SK-N-SH (cell line): Measurements from ENCODE around the gene PHKA2. TPM values are rescaled to one million over a fixed set of nuclear protein-coding genes. Genes with fewer than 3 reads are reported as not detected.
A peak's percentile ranks its signal among the peaks of the same experiment; 100 is the strongest.

Experiments
- CTCF ChIA-PET: fragments of 300-600, 350-600 bp; formaldehyde crosslinking; extraction: SDS; loops from one replicate; lab custom pipeline; 2021; lab: Yijun Ruan, JAX
- POLR2A ChIA-PET: fragments of 350-600 bp; sonication (Branson Sonifier 250); formaldehyde crosslinking; extraction: SDS; loops from one replicate; lab custom pipeline; 2020; ENCODE audit warnings: antibody characterized with exemption, inconsistent platforms; lab: Yijun Ruan, JAX
- DNase-seq: peaks from one replicate; pipeline ENCODE4 v3.0.0; 2012
- H2AFZ ChIP-seq: fragments of 200-600 bp; sonication (generic); 2 replicates; pipeline ENCODE4 v1.8.1; 2016; ENCODE audit warnings: antibody characterized with exemption, mild to moderate bottlenecking, low read depth
- H3F3A ChIP-seq: fragments of 200-600 bp; sonication (generic); replicated peaks from 2 replicates; pipeline ENCODE3; 2016; ENCODE audit warnings: antibody characterized with exemption, mild to moderate bottlenecking; ENCODE audit not compliant: insufficient read depth
- H3K27ac ChIP-seq, 2 experiments: fragments of 200-500 bp in 1 of 2; fragments of 200-600 bp in 1 of 2; sonication (Bioruptor generic) in 1 of 2; sonication (generic), shearing (Covaris generic) in 1 of 2; 2 replicates each; pipeline versions ENCODE4 v1.5.1 to v1.6.1; 2014 to 2016; ENCODE audit warnings: low read depth in 2 of 2, inconsistent platforms in 1 of 2, low read length in 1 of 2, mild to moderate bottlenecking in 1 of 2, mixed read lengths in 1 of 2
- H3K27me3 ChIP-seq: fragments of 200-600 bp; sonication (generic), shearing (Covaris generic); 2 replicates; pipeline ENCODE4 v1.6.1; 2016; ENCODE audit warnings: mixed run types; ENCODE audit not compliant: insufficient read depth
- H3K36me3 ChIP-seq, 2 experiments: fragments of 200-500 bp in 1 of 2; fragments of 200-600 bp in 1 of 2; sonication (Bioruptor generic) in 1 of 2; sonication (generic) in 1 of 2; replicated peaks in 1 of 2; 2 replicates each; pipeline versions ENCODE3 to v1.5.1; 2014 to 2016; ENCODE audit warnings: low read length in 1 of 2, mild to moderate bottlenecking in 1 of 2; ENCODE audit not compliant: insufficient read depth in 2 of 2, control insufficient read depth in 1 of 2
- H3K4me1 ChIP-seq, 2 experiments: fragments of 200-500 bp in 1 of 2; fragments of 200-600 bp in 1 of 2; sonication (Bioruptor generic) in 1 of 2; sonication (generic), shearing (Covaris generic) in 1 of 2; 2 replicates each; pipeline versions ENCODE4 v1.5.1 to v1.6.1; 2014 to 2016; ENCODE audit warnings: low read depth in 1 of 2, low read length in 1 of 2, mixed run types in 1 of 2; ENCODE audit not compliant: insufficient read depth in 2 of 2, control insufficient read depth in 1 of 2
- H3K4me2 ChIP-seq: fragments of 200-600 bp; sonication (generic), shearing (Covaris generic); 2 replicates; pipeline ENCODE4 v1.6.1; 2017; ENCODE audit warnings: mixed run types
- H3K4me3 ChIP-seq, 2 experiments: fragments of 200-500 bp in 1 of 2; fragments of 200-600 bp in 1 of 2; sonication (Bioruptor generic) in 1 of 2; sonication (generic), shearing (Covaris generic) in 1 of 2; 2 replicates each; pipeline versions ENCODE4 v1.5.1 to v1.8.1; 2014 to 2016; ENCODE audit warnings: low read depth in 2 of 2, inconsistent platforms in 1 of 2, low read length in 1 of 2, mild to moderate bottlenecking in 1 of 2, mixed read lengths in 1 of 2, moderate library complexity in 1 of 2
- H3K79me2 ChIP-seq: fragments of 200-600 bp; sonication (generic); 2 replicates; pipeline ENCODE4 v1.8.1; 2017; ENCODE audit warnings: mild to moderate bottlenecking; ENCODE audit not compliant: insufficient read depth
- H3K9ac ChIP-seq: fragments of 200-600 bp; sonication (generic); 2 replicates; pipeline ENCODE4 v1.6.1; 2017; ENCODE audit warnings: mixed run types
- H3K9me2 ChIP-seq: fragments of 200-600 bp; sonication (generic); 2 replicates; pipeline ENCODE4 v1.6.1; 2017; ENCODE audit warnings: mixed run types
- H3K9me3 ChIP-seq: fragments of 200-600 bp; sonication (generic); 2 replicates; pipeline ENCODE4 v1.6.1; 2017; ENCODE audit warnings: mixed run types, mild to moderate bottlenecking, moderate library complexity
- H4K20me1 ChIP-seq: fragments of 200-600 bp; sonication (generic); 2 replicates; pipeline ENCODE4 v1.6.1; 2017; ENCODE audit warnings: mild to moderate bottlenecking, mixed run types; ENCODE audit not compliant: insufficient read depth
- ELF1 ChIP-seq: IDR thresholded peaks from 2 replicates; pipeline ENCODE4 v1.4.0; 2012
- EZH2phosphoT487 ChIP-seq: fragments of 200-600 bp; sonication (generic); IDR thresholded peaks from 2 replicates; pipeline ENCODE4 v1.6.1; 2017; ENCODE audit warnings: low read depth, mixed run types, mild to moderate bottlenecking, antibody characterized with exemption, moderate library complexity, borderline replicate concordance
- FOSL2 ChIP-seq: IDR thresholded peaks from 2 replicates; pipeline ENCODE4 v1.4.0; 2012; ENCODE audit warnings: low read depth, mild to moderate bottlenecking, moderate library complexity, borderline replicate concordance
- FOXJ3 ChIP-seq: sonication (generic); formaldehyde crosslinking; IDR thresholded peaks from 2 replicates; pipeline ENCODE4 v1.5.1; 2020; ENCODE audit warnings: mild to moderate bottlenecking, missing genetic modification reagents
- FOXM1 ChIP-seq: IDR thresholded peaks from 2 replicates; pipeline ENCODE4 v1.4.0; 2012; ENCODE audit warnings: low read depth, mild to moderate bottlenecking
- GATA2 ChIP-seq: sonication (generic); formaldehyde crosslinking; IDR thresholded peaks from 2 replicates; pipeline ENCODE4 v1.5.0; 2020; ENCODE audit warnings: mild to moderate bottlenecking, missing genetic modification reagents
- JUND ChIP-seq: IDR thresholded peaks from 2 replicates; pipeline ENCODE4 v1.4.0; 2012
- MEF2A ChIP-seq: IDR thresholded peaks from 2 replicates; pipeline ENCODE4 v1.4.0; 2012; ENCODE audit warnings: low read depth, borderline replicate concordance
- MXI1 ChIP-seq: IDR thresholded peaks from 2 replicates; pipeline ENCODE4 v1.6.1; 2012; ENCODE audit warnings: mild to moderate bottlenecking, low read depth, low read length, improper control_type of control experiment
- NFIC ChIP-seq: IDR thresholded peaks from 2 replicates; pipeline ENCODE4 v1.4.0; 2012; ENCODE audit warnings: borderline replicate concordance
- NRF1 ChIP-seq: IDR thresholded peaks from 2 replicates; pipeline ENCODE4 v1.6.1; 2012; ENCODE audit warnings: low read depth, mild to moderate bottlenecking, low read length
- RAD21 ChIP-seq: IDR thresholded peaks from 2 replicates; pipeline ENCODE4 v1.6.1; 2012; ENCODE audit warnings: mild to moderate bottlenecking, low read length
- SIN3A ChIP-seq: IDR thresholded peaks from 2 replicates; pipeline ENCODE4 v1.6.1; 2012; ENCODE audit warnings: low read depth, mild to moderate bottlenecking, low read length, moderate library complexity, borderline replicate concordance
- SMC3 ChIP-seq: IDR thresholded peaks from 2 replicates; pipeline ENCODE4 v1.6.1; 2012; ENCODE audit warnings: low read depth, low read length, improper control_type of control experiment
- TAF1 ChIP-seq: IDR thresholded peaks from 2 replicates; pipeline ENCODE4 v1.6.1; 2012; ENCODE audit warnings: low read depth, mild to moderate bottlenecking, low read length, moderate library complexity, borderline replicate concordance
- TCF12 ChIP-seq: IDR thresholded peaks from 2 replicates; pipeline ENCODE4 v1.4.0; 2012
- TEAD4 ChIP-seq: IDR thresholded peaks from 2 replicates; pipeline ENCODE4 v1.4.0; 2012; ENCODE audit warnings: mild to moderate bottlenecking, borderline replicate concordance; ENCODE audit not compliant: insufficient read depth
- YY1 ChIP-seq: IDR thresholded peaks from 2 replicates; pipeline ENCODE4 v1.4.0; 2012; ENCODE audit warnings: low read depth, mild to moderate bottlenecking
- WGBS: methylation state at CpG from one replicate; pipeline ENCODE4 v1.1.6; 2017; ENCODE audit warnings: low lambda C conversion rate; 5-methylcytosine and 5-hydroxymethylcytosine counted together
- polyA plus RNA-seq, 3 experiments: library from polyadenylated mRNA; depleted of rRNA; stranded (reverse); fragments of >200 nt; gene quantifications; 2 replicates each; pipeline ENCODE4 v1.2.3, GENCODE V29; 2012
- TF ChIP-seq, protein P1 (sequence below): fragments of 200-600 bp; sonication (generic); IDR thresholded peaks from 2 replicates; pipeline ENCODE4 v1.6.1; 2017; ENCODE audit warnings: antibody characterized with exemption, mild to moderate bottlenecking, moderate library complexity
- TF ChIP-seq, protein P2 (sequence below): IDR thresholded peaks from 2 replicates; pipeline ENCODE4; 2012
- TF ChIP-seq, protein P3 (sequence below): fragments of 150-350 bp; IDR thresholded peaks from 2 replicates; pipeline ENCODE4 v1.6.1; 2016; ENCODE audit warnings: mild to moderate bottlenecking, low read depth, low read length
- TF ChIP-seq, protein P4 (sequence below): fragments of 150-350 bp; IDR thresholded peaks from 2 replicates; pipeline ENCODE4 v1.6.1; 2017; ENCODE audit warnings: antibody characterized with exemption, low read length, low read depth, borderline replicate concordance
- TF ChIP-seq, protein P5 (sequence below): IDR thresholded peaks from 2 replicates; pipeline ENCODE4 v1.4.0; 2012; ENCODE audit warnings: low read depth
- TF ChIP-seq, protein P6 (sequence below): IDR thresholded peaks from 2 replicates; pipeline ENCODE4 v1.4.0; 2012; ENCODE audit warnings: low read depth, borderline replicate concordance

The PHKA2 gene
- polyA plus RNA-seq, 1 of the 3 experiments (the other 2 are of a cell fraction), result 20.5 TPM

DNA sequence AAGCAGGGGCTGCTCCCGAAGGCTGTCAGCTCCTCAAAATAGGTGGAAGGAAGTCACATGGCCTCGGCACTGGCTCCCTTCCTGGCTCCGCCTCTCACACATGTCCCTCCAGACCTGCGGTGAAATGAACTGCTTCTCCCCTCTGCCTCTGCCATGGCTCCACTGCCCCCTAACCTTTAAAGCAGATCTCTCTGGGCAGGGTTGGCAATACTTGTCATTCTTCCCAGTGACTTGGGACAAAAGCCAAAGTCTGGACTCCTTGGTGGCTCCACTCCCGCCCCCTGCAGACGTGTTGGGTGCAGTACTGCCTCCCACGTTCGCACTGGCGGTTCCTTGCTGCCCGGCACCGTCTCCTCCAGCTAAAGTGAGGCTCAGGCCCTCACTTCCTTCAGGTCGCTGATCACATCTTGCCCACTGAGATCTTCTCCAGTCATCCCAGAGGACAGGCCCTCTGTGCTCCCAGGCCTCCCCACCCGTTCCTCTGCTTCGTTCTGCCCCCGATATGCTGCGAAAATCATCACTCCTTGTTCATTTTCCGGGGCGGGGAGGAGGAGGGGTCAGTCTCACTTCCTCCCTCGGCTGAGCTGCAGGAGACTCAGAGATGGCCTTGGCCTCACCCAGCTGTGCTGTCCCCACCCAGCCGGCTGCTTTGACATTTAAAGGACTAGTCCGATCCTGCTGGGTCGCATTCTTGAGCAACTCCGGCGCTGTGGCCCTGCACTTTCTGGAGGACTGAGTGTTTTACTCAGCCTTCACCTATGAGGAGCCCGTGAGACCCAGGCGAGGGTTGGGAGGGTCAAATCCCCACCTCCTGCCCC lies 97.4 kb downstream of the PHKA2 start:
- peaks cover 9 to 19% of the 10 kb centered on the region in 2 experiments; a peak in 2 of 4 replicates for H3K4me1 ChIP-seq
- H3F3A ChIP-seq, result no peaks in the 10 kb centered on the region
- peak; percentile 62 for DNase-seq
- H3K79me2 ChIP-seq, result no peaks in the 10 kb centered on the region
- 41% methylated on average over 18 of the region's 26 CpGs for WGBS
- H4K20me1 ChIP-seq, result no peaks in the 10 kb centered on the region
- H3K4me3 ChIP-seq, result no peak overlapping the region
- no peak for TF ChIP-seq SIN3A
- TF ChIP-seq, protein P1, sequence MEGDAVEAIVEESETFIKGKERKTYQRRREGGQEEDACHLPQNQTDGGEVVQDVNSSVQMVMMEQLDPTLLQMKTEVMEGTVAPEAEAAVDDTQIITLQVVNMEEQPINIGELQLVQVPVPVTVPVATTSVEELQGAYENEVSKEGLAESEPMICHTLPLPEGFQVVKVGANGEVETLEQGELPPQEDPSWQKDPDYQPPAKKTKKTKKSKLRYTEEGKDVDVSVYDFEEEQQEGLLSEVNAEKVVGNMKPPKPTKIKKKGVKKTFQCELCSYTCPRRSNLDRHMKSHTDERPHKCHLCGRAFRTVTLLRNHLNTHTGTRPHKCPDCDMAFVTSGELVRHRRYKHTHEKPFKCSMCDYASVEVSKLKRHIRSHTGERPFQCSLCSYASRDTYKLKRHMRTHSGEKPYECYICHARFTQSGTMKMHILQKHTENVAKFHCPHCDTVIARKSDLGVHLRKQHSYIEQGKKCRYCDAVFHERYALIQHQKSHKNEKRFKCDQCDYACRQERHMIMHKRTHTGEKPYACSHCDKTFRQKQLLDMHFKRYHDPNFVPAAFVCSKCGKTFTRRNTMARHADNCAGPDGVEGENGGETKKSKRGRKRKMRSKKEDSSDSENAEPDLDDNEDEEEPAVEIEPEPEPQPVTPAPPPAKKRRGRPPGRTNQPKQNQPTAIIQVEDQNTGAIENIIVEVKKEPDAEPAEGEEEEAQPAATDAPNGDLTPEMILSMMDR, result peak; percentile 42
- TF ChIP-seq, protein P2, sequence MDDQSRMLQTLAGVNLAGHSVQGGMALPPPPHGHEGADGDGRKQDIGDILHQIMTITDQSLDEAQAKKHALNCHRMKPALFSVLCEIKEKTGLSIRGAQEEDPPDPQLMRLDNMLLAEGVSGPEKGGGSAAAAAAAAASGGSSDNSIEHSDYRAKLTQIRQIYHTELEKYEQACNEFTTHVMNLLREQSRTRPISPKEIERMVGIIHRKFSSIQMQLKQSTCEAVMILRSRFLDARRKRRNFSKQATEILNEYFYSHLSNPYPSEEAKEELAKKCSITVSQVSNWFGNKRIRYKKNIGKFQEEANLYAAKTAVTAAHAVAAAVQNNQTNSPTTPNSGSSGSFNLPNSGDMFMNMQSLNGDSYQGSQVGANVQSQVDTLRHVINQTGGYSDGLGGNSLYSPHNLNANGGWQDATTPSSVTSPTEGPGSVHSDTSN, result no peak
- no peak for TF ChIP-seq NRF1
- TF ChIP-seq YY1, result no peak
- TF ChIP-seq FOSL2, result no peak
- no peak for TF ChIP-seq TAF1
- peak; percentile 51 for TF ChIP-seq RAD21
- TF ChIP-seq GATA2 (CRISPR knock-in tag), result no peak
- TF ChIP-seq, protein P3, sequence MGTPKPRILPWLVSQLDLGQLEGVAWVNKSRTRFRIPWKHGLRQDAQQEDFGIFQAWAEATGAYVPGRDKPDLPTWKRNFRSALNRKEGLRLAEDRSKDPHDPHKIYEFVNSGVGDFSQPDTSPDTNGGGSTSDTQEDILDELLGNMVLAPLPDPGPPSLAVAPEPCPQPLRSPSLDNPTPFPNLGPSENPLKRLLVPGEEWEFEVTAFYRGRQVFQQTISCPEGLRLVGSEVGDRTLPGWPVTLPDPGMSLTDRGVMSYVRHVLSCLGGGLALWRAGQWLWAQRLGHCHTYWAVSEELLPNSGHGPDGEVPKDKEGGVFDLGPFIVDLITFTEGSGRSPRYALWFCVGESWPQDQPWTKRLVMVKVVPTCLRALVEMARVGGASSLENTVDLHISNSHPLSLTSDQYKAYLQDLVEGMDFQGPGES, result no peak
- TF ChIP-seq MEF2A, result no peak
- TF ChIP-seq, protein P4, sequence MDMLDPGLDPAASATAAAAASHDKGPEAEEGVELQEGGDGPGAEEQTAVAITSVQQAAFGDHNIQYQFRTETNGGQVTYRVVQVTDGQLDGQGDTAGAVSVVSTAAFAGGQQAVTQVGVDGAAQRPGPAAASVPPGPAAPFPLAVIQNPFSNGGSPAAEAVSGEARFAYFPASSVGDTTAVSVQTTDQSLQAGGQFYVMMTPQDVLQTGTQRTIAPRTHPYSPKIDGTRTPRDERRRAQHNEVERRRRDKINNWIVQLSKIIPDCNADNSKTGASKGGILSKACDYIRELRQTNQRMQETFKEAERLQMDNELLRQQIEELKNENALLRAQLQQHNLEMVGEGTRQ, result no peak
- TF ChIP-seq, protein P5, sequence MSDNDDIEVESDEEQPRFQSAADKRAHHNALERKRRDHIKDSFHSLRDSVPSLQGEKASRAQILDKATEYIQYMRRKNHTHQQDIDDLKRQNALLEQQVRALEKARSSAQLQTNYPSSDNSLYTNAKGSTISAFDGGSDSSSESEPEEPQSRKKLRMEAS, result no peak
- no peak for TF ChIP-seq MXI1
- TF ChIP-seq NFIC, result no peak
- TF ChIP-seq, protein P6, sequence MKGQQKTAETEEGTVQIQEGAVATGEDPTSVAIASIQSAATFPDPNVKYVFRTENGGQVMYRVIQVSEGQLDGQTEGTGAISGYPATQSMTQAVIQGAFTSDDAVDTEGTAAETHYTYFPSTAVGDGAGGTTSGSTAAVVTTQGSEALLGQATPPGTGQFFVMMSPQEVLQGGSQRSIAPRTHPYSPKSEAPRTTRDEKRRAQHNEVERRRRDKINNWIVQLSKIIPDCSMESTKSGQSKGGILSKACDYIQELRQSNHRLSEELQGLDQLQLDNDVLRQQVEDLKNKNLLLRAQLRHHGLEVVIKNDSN, result peak; percentile 27; the same call in 1 of the 2 replicates
- peak; percentile 25; the same call in 1 of the 2 replicates for TF ChIP-seq SMC3
- no peak for TF ChIP-seq EZH2phosphoT487
- TF ChIP-seq FOXM1, result no peak
- TF ChIP-seq FOXJ3 (CRISPR knock-in tag), result no peak
- TF ChIP-seq TCF12, result no peak
- no peak for TF ChIP-seq JUND
- TF ChIP-seq TEAD4, result no peak
- TF ChIP-seq ELF1, result no peak
- no peak overlapping the region for H2AFZ ChIP-seq
- no peak overlapping the region for H3K9ac ChIP-seq
- 0 out of 2 replicates have a peak overlapping the region, but pooled peaks have one; percentile 24 for H3K4me2 ChIP-seq
- H3K9me3 ChIP-seq, result no peaks in the 10 kb centered on the region
- ChIA-PET POLR2A (interaction anchor here (1.0 kb wide), 1 partner anchor 11 kb away, joined by 3 read pairs; no protein-coding TSS in a partner anchor), CTCF (interaction anchor here (0.8 to 1.3 kb wide), 2 partner anchors 25 to 478 kb away, joined by 3 read pairs; no protein-coding TSS in a partner anchor)
- no peaks in the 10 kb centered on the region for H3K36me3 ChIP-seq
- H3K27ac ChIP-seq, result peak overlapping the region in 1 of 2 experiments; percentile 44; a peak in 1 of 4 replicates
- H3K27me3 ChIP-seq, result no peaks in the 10 kb centered on the region; the same call in 1 of the 2 replicates
- no peaks in the 10 kb centered on the region for H3K9me2 ChIP-seq
